ENCODE data around the gene MGAT4A.
A peak's percentile ranks its signal among the peaks of the same experiment; 100 is the strongest.

MGAT4A gene

GRCh38 chr2:98731041-98731893, at the start of gene MGAT4A:
Gene MGAT4A (minus strand): TSS chr2:98731132. CDS start chr2:98726332, 4,800 bp downstream.
- Mint-ChIP-seq H3K27me3 (no peaks in the 10 kb centered on the region), H3K4me3 (peak within 1 kb of the TSS; percentile 89), H3K27ac (peak within 1 kb of the TSS; percentile 95), H3K36me3 (ENCODE audit: low read depth) (peaks cover 15% of the 10 kb centered on the region), H3K9me3 (no peaks in the 10 kb centered on the region), H3K4me1 (ENCODE audit: low read depth) (peaks cover 71% of the 10 kb centered on the region)
- DNase-seq, result peak; percentile 88

GRCh38 chr2:98778741-98779483, 48.0 kb upstream of the MGAT4A start:
- peaks cover 12% of the 10 kb centered on the region for H3K9me3 Mint-ChIP-seq
- H3K27ac Mint-ChIP-seq, result no peak overlapping the region
- H3K27me3 Mint-ChIP-seq, result no peaks in the 10 kb centered on the region
- H3K4me1 Mint-ChIP-seq (ENCODE audit: low read depth), result peaks cover 7% of the 10 kb centered on the region
- H3K36me3 Mint-ChIP-seq (ENCODE audit: low read depth), result no peaks in the 10 kb centered on the region
- no peak overlapping the region for H3K4me3 Mint-ChIP-seq
- DNase-seq, result no peak

- no peaks in the 10 kb centered on the region for H3K36me3 Mint-ChIP-seq (ENCODE audit: low read depth)
- H3K4me3 Mint-ChIP-seq, result no peak overlapping the region
- no peaks in the 10 kb centered on the region for H3K27me3 Mint-ChIP-seq
- DNase-seq, result no peak
- no peak overlapping the region for H3K27ac Mint-ChIP-seq
- peaks cover 12% of the 10 kb centered on the region for H3K9me3 Mint-ChIP-seq
- H3K4me1 Mint-ChIP-seq (ENCODE audit: low read depth), result peaks cover 15% of the 10 kb centered on the region
Observed at GRCh38 chr2:98778151-98778550, 47.2 kb upstream of the MGAT4A start.

GRCh38 chr2:98777710-98778109, 46.8 kb upstream of the MGAT4A start:
- no peak overlapping the region for H3K27ac Mint-ChIP-seq
- no peaks in the 10 kb centered on the region for H3K36me3 Mint-ChIP-seq (ENCODE audit: low read depth)
- no peaks in the 10 kb centered on the region for H3K27me3 Mint-ChIP-seq
- peaks cover 19% of the 10 kb centered on the region for H3K4me1 Mint-ChIP-seq (ENCODE audit: low read depth)
- no peak for DNase-seq
- H3K9me3 Mint-ChIP-seq, result peaks cover 12% of the 10 kb centered on the region
- no peak overlapping the region for H3K4me3 Mint-ChIP-seq

DNA sequence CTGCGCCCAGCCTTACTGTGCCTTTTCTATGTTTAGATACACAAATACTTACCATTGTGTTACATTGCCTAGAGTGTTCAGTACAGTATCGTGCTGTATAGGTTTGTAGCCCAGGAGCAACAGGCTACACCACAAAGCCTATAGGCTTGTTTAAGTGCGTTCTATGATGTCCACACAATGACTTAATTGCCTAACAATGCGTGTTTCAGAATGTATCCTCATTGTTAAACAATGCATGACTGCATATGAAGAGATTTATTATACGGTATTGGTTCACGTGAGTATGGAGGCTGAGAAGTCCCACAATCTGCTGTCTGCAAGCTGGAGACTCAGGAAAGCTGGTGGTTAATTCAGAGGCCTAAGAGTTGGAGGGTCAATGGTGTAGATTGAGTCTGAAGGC, 46.1 kb upstream of the MGAT4A start:
- Mint-ChIP-seq H3K9me3 (peaks cover 9% of the 10 kb centered on the region), H3K27me3 (no peaks in the 10 kb centered on the region), H3K36me3 (ENCODE audit: low read depth) (no peaks in the 10 kb centered on the region), H3K27ac (no peak overlapping the region), H3K4me1 (ENCODE audit: low read depth) (peaks cover 26% of the 10 kb centered on the region), H3K4me3 (no peak overlapping the region)
- no peak for DNase-seq

DNA sequence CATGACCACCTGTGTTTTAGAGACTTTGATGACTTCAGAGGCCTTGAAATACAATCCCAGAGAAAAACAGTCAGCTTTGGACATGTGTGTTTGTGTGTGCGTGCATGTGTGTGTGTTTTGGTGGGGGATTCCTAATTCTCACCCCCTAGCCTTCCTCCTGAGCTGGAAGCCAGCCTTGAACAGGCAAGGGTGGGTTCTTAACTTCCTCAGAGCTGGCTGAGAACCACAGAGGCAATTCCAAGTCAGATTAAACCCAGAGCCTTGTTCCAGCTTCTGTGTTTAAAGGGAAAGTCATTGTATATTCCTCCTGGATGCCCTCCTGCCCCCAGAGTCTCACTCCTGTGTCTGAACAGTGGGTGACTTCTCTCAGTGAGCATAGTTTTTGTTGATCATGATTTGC, 45.2 kb upstream of the MGAT4A start:
- Mint-ChIP-seq H3K9me3 (no peaks in the 10 kb centered on the region), H3K27me3 (no peaks in the 10 kb centered on the region), H3K4me3 (no peak overlapping the region), H3K4me1 (ENCODE audit: low read depth) (peaks cover 35% of the 10 kb centered on the region), H3K36me3 (ENCODE audit: low read depth) (no peaks in the 10 kb centered on the region), H3K27ac (no peak overlapping the region)
- DNase-seq, result no peak

DNA sequence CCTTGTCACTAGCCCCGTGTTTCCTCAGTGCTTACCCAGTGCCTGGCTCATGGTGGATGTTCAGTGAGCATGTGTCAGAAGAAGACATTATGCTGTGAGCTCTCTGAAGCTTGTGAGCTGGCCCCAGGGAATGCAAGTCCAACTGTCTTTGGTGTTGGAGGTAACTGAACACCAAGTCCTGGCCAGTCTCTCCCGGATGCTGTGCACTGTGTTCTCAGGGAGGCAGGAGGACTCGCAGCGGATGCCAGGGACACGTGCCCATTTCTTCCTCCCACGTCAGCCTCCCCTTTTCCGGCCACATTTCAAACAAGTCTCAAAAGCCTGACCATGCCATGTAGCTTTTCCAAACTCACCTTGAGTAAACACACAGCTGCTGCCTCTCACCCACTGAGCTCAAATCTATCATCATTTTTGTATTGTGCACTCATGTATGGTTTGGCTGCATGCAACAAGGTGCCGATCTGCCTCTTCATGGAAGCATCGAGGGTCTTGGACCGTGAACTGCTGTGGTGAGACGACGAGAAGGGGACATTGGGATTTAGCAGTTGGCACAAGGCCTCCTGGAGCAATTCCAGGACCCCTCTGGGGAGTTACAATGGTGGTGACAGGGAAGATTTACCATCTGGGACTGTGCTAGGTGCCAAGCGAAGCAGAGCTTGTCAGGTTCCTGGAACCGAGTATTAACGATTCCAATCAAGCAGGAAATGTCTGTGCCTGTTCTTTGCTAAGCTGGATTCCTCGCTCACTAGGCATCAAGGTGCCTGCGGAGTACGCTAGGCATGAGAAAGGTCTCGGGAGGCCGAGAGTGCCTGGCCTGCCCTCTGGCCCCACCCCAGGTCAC, 44.4 kb upstream of the MGAT4A start:
- Mint-ChIP-seq H3K4me3 (no peak overlapping the region), H3K4me1 (ENCODE audit: low read depth) (peaks cover 40% of the 10 kb centered on the region), H3K27ac (no peak overlapping the region), H3K36me3 (ENCODE audit: low read depth) (no peaks in the 10 kb centered on the region), H3K9me3 (no peaks in the 10 kb centered on the region), H3K27me3 (no peaks in the 10 kb centered on the region)
- no peak for DNase-seq

DNA sequence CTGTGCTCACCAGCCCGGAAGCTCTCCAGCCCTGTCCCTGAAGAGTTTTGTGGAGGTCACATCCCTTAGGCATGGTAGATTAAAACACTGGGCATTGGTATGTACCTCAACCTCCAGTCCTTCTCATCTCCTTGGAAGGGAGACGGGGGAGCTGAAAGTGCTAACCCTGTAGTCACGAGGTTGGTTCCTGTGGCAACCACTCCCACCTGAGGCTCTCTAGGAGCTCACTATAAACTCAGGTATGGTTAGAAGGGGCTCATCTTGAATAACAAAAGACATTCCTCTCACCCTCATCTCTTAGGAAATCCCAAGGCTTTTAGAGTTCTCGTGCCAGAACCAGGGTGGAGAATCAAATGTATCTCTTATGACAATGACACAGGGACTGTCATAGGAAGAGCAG, 43.0 kb upstream of the MGAT4A start:
- Mint-ChIP-seq H3K4me3 (no peak overlapping the region), H3K27me3 (no peaks in the 10 kb centered on the region), H3K4me1 (ENCODE audit: low read depth) (peaks cover 53% of the 10 kb centered on the region), H3K9me3 (no peaks in the 10 kb centered on the region), H3K36me3 (ENCODE audit: low read depth) (no peaks in the 10 kb centered on the region), H3K27ac (peak overlapping the region; percentile 90)
- DNase-seq, result no peak

GRCh38 chr2:98773169-98773568, 42.2 kb upstream of the MGAT4A start:
- H3K9me3 Mint-ChIP-seq, result no peaks in the 10 kb centered on the region
- H3K27ac Mint-ChIP-seq, result peak overlapping the region; percentile 90
- no peaks in the 10 kb centered on the region for H3K36me3 Mint-ChIP-seq (ENCODE audit: low read depth)
- no peak overlapping the region for H3K4me3 Mint-ChIP-seq
- peaks cover 61% of the 10 kb centered on the region for H3K4me1 Mint-ChIP-seq (ENCODE audit: low read depth)
- no peak for DNase-seq
- H3K27me3 Mint-ChIP-seq, result no peaks in the 10 kb centered on the region

DNA sequence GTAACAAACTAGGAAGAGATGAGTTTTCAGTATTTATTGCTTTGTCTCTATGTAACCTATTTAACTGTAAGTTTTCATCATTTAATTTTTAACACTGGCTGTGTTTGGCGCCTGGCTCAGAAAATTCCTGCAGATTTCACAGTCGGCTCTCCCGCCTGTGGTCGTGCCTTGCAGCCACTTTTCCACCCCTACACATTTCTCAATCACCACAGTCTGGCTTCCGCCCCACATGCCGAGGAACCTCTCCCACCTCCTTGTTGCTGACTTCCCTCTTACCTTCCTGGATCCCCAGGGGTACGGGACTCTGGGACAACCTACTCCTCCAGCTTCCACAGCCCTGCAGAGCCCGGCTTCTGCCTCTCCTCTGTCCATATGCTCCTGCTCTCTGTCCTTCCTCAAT, 41.6 kb upstream of the MGAT4A start:
- H3K27me3 Mint-ChIP-seq, result no peaks in the 10 kb centered on the region
- H3K4me1 Mint-ChIP-seq (ENCODE audit: low read depth), result peaks cover 67% of the 10 kb centered on the region
- DNase-seq, result no peak
- peak overlapping the region; percentile 84 for H3K4me3 Mint-ChIP-seq
- H3K9me3 Mint-ChIP-seq, result no peaks in the 10 kb centered on the region
- peak overlapping the region; percentile 90 for H3K27ac Mint-ChIP-seq
- no peaks in the 10 kb centered on the region for H3K36me3 Mint-ChIP-seq (ENCODE audit: low read depth)

DNA sequence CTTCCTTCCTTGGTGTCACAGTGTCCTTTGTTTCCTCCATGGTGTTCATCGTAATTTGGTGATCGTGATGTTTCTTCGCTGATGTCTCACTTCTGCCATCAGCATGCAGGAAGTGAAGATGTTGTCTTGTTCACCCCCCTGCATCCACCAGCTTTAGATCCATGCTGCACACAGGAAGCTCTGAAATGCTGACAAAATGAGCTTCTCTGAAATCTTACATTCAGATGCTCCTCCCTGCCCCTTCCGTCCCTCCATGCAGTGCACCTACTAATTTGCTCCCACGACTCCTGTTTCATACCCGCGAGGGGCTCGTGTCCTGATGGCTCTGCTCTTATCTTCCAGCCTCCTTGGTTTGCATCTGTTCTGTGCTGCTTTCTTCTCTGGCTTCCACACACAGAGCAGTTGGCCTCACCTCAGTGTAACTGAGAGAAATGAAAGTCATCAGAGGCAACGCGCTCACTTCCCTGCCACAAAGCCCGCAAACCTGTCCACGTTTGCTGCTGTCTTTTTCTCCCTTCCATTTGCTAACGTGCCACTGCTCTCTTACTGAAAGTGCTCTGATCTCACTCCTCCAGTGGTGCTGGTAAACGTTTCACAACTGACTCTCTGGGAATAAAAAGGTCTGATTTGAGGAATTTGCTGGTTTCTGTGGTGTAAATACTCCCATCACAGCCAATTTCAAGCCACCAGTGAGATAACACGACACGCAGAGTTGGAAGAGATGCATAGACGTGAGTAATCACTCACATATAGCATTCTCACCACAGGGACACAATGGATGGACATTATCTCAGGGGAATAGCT, 41.0 kb upstream of the MGAT4A start:
- H3K36me3 Mint-ChIP-seq (ENCODE audit: low read depth), result no peaks in the 10 kb centered on the region
- peak overlapping the region; percentile 84 for H3K4me3 Mint-ChIP-seq
- peaks cover 73% of the 10 kb centered on the region for H3K4me1 Mint-ChIP-seq (ENCODE audit: low read depth)
- DNase-seq, result peak; percentile 73
- no peaks in the 10 kb centered on the region for H3K9me3 Mint-ChIP-seq
- H3K27ac Mint-ChIP-seq, result peak overlapping the region; percentile 90
- no peaks in the 10 kb centered on the region for H3K27me3 Mint-ChIP-seq

DNA sequence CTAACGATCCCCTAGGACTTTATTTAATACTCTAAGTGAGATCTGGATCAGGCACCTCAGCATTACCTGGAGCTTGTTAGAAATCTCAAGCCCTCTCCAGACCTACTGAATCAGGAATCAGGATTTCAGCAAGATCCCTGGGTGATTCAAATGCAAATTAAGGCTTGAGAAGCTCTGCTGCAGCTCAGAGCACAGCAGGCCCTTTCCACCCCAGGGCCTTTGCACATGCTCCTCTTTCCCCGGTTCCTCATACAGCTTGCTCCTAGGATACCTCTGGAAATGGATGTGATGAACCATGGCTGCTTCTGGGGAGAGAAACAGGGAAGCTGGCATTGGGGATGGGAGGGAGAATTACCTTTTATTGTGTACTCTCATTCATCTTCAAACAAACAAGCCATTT, 40.3 kb upstream of the MGAT4A start:
- H3K36me3 Mint-ChIP-seq (ENCODE audit: low read depth), result no peaks in the 10 kb centered on the region
- H3K9me3 Mint-ChIP-seq, result no peaks in the 10 kb centered on the region
- peak overlapping the region; percentile 90 for H3K27ac Mint-ChIP-seq
- no peak for DNase-seq
- H3K27me3 Mint-ChIP-seq, result no peaks in the 10 kb centered on the region
- peaks cover 80% of the 10 kb centered on the region for H3K4me1 Mint-ChIP-seq (ENCODE audit: low read depth)
- peak overlapping the region; percentile 84 for H3K4me3 Mint-ChIP-seq

GRCh38 chr2:98769784-98770183, 38.9 kb upstream of the MGAT4A start:
- no peak for DNase-seq
- no peaks in the 10 kb centered on the region for H3K36me3 Mint-ChIP-seq (ENCODE audit: low read depth)
- no peaks in the 10 kb centered on the region for H3K9me3 Mint-ChIP-seq
- H3K4me3 Mint-ChIP-seq, result peak overlapping the region; percentile 84
- peaks cover 84% of the 10 kb centered on the region for H3K4me1 Mint-ChIP-seq (ENCODE audit: low read depth)
- peak overlapping the region; percentile 90 for H3K27ac Mint-ChIP-seq
- no peaks in the 10 kb centered on the region for H3K27me3 Mint-ChIP-seq

DNA sequence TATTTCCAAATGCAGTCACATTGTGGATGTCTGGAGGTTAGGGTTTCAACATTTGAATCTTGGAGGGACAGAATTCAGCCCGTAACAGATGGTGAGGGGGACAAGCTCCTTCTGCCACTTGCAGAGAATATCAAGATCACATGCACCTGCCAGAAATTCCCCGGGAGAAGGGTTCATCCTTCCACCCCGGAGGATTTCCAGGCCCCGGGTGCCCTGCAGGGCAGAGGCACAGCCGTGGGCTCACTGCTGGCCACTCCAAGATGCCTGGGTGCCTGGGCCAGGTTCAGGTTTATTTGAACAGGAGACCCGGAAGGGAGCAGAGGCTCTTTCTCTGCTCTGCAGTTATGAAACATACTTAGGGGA, 38.2 kb upstream of the MGAT4A start:
- no peaks in the 10 kb centered on the region for H3K27me3 Mint-ChIP-seq
- peak overlapping the region; percentile 45 for H3K4me3 Mint-ChIP-seq
- no peak for DNase-seq
- H3K9me3 Mint-ChIP-seq, result no peaks in the 10 kb centered on the region
- H3K4me1 Mint-ChIP-seq (ENCODE audit: low read depth), result peaks cover 81% of the 10 kb centered on the region
- H3K36me3 Mint-ChIP-seq (ENCODE audit: low read depth), result no peaks in the 10 kb centered on the region
- peak overlapping the region; percentile 87 for H3K27ac Mint-ChIP-seq
